Tibial artery (tissue), 4 donors: ENCODE results near the gene ZC3HAV1L.
"Not testable (repeated sequence)": the region's sequence is repeated elsewhere in the genome, so short reads cannot be mapped to it uniquely, and the experiment has no call there.

Experiments
- DNase-seq, 2 donors: peaks; one replicate each; pipeline ENCODE4 v3.0.0-alpha.2; 2019
- H3K27ac ChIP-seq, 2 donors: fragments of 200-600 bp; sonication (generic) in 1 of 2; 1 replicate in 1 of 2; 2 replicates in 1 of 2; pipeline ENCODE4 v1.5.1; 2018 to 2019; ENCODE audit warnings: mild to moderate bottlenecking in 1 of 2
- H3K27me3 ChIP-seq, 2 donors: fragments of 200-600 bp; sonication (generic) in 1 of 2; one replicate each; pipeline versions ENCODE4 v1.5.1 to v1.6.0; 2016 to 2019
- H3K36me3 ChIP-seq, 3 donors: fragments of 200-600 bp; sonication (generic) in 2 of 3; one replicate each; pipeline ENCODE4 v1.5.1; 2016 to 2019; ENCODE audit warnings: mild to moderate bottlenecking in 2 of 3
- H3K4me1 ChIP-seq, 4 donors: fragments of 200-600 bp; sonication (generic) in 2 of 4; 1 replicate in 3 of 4; 2 replicates in 1 of 4; pipeline ENCODE4 v1.5.1; 2016 to 2019
- H3K4me3 ChIP-seq, 2 donors: fragments of 200-600 bp; sonication (generic) in 1 of 2; 1 replicate in 1 of 2; 2 replicates in 1 of 2; pipeline ENCODE4 v1.5.1; 2018 to 2019; ENCODE audit warnings: mild to moderate bottlenecking in 2 of 2
- H3K9me3 ChIP-seq, 3 donors: fragments of 200-600 bp; sonication (generic) in 1 of 3; one replicate each; pipeline ENCODE4 v1.5.1; 2016 to 2019
- CTCF ChIP-seq, 2 experiments: fragments of 200-600 bp in 1 of 2; fragments of 450-650 bp in 1 of 2; IDR thresholded peaks; one replicate each; pipeline ENCODE4 v1.5.1; 2017 to 2019; ENCODE audit warnings: antibody characterized with exemption in 2 of 2, mild to moderate bottlenecking in 1 of 2, moderate library complexity in 1 of 2
- intact Hi-C: fragments of 100-400 bp; cut with DNase I; formaldehyde crosslinking; loops from one replicate; pipeline ENCODE4 v1.15.0; 2023; ENCODE audit warnings: low total_unique reads

ZC3HAV1L gene

GRCh38 chr7:139078911-139079310, 43.1 kb upstream of the ZC3HAV1L start:
- H3K36me3 ChIP-seq: peaks cover 55 to 81% (median 61%) of the 10 kb centered on the region in 3 donors
- H3K4me3 ChIP-seq: no peak overlapping the region
- no peak overlapping the region for H3K27ac ChIP-seq
- no peak for DNase-seq
- H3K27me3 ChIP-seq: no peaks in the 10 kb centered on the region
- H3K9me3 ChIP-seq: no peaks in the 10 kb centered on the region
- TF ChIP-seq CTCF (IDR thresholded peaks at IDR 0.05): no peak
- peaks cover 0 to 3% (median 1%) of the 10 kb centered on the region in 4 donors for H3K4me1 ChIP-seq
- intact Hi-C loops: loop anchor here (10.0 kb wide), 1 partner anchor 194 kb away; no protein-coding TSS in a partner anchor

GRCh38 chr7:139078399-139078798, 42.6 kb upstream of the ZC3HAV1L start:
- Histone ChIP-seq H3K27me3 (no peaks in the 10 kb centered on the region), H3K27ac (no peak overlapping the region), H3K9me3 (no peaks in the 10 kb centered on the region), H3K4me3 (no peak overlapping the region), H3K36me3 (peaks cover 54 to 81% (median 62%) of the 10 kb centered on the region in 3 donors), H3K4me1 (peaks cover 0 to 3% (median 1%) of the 10 kb centered on the region in 4 donors)
- no peak for TF ChIP-seq CTCF (IDR thresholded peaks at IDR 0.05)
- no peak for DNase-seq
- intact Hi-C loops: loop anchor here (10.0 kb wide), 1 partner anchor 194 kb away; no protein-coding TSS in a partner anchor

GRCh38 chr7:139077706-139078105, 41.9 kb upstream of the ZC3HAV1L start:
- H3K36me3 ChIP-seq: peaks cover 56 to 81% (median 62%) of the 10 kb centered on the region in 3 donors

GRCh38 chr7:139075871-139076686, 40.2 kb upstream of the ZC3HAV1L start:
- Histone ChIP-seq H3K9me3 (no peaks in the 10 kb centered on the region), H3K4me3 (no peak overlapping the region), H3K36me3 (peaks cover 61 to 83% (median 74%) of the 10 kb centered on the region in 3 donors), H3K4me1 (peaks cover 0 to 3% (median 1%) of the 10 kb centered on the region in 4 donors), H3K27me3 (no peaks in the 10 kb centered on the region), H3K27ac (no peak overlapping the region)
- no peak for TF ChIP-seq CTCF (IDR thresholded peaks at IDR 0.05)
- intact Hi-C loops: loop anchor here (10.0 kb wide), 1 partner anchor 191 kb away; no protein-coding TSS in a partner anchor
- no peak for DNase-seq

More at GRCh38 chr7:139077706-139078105, 41.9 kb upstream of the ZC3HAV1L start:
- not testable (repeated sequence) for H3K9me3 ChIP-seq, H3K4me1 ChIP-seq, H3K27ac ChIP-seq, H3K27me3 ChIP-seq, H3K4me3 ChIP-seq, DNase-seq
- intact Hi-C loops: loop anchor here (10.0 kb wide), 1 partner anchor 193 kb away; no protein-coding TSS in a partner anchor

- Histone ChIP-seq H3K4me1 (peaks cover 0 to 3% (median 1%) of the 10 kb centered on the region in 4 donors), H3K27me3 (no peaks in the 10 kb centered on the region), H3K9me3 (no peaks in the 10 kb centered on the region), H3K4me3 (no peak overlapping the region), H3K27ac (peak overlapping the region; percentile 31 to 53), H3K36me3 (peaks cover 53 to 78% (median 65%) of the 10 kb centered on the region in 3 donors)
- TF ChIP-seq CTCF (IDR thresholded peaks at IDR 0.05): peak; percentile 69 to 84
- intact Hi-C loops: loop anchor here (10.0 kb wide), 1 partner anchor 190 kb away; no protein-coding TSS in a partner anchor
- peak; percentile 71 to 81 for DNase-seq
Measured at GRCh38 chr7:139075031-139075652, 39.3 kb upstream of the ZC3HAV1L start.
